SK-N-SH (cell line): ENCODE data around the gene GSTT2.

Source experiments
- EZH2phosphoT487 ChIP-seq: fragments of 200-600 bp; sonication (generic); IDR thresholded peaks from 2 replicates; pipeline ENCODE4 v1.6.1; 2017; ENCODE audit warnings: low read depth, mixed run types, mild to moderate bottlenecking, antibody characterized with exemption, moderate library complexity, borderline replicate concordance
- MXI1 ChIP-seq: IDR thresholded peaks from 2 replicates; pipeline ENCODE4 v1.6.1; 2012; ENCODE audit warnings: mild to moderate bottlenecking, low read depth, low read length, improper control_type of control experiment
- POLR2AphosphoS5 ChIP-seq: IDR thresholded peaks from 2 replicates; pipeline ENCODE4 v1.6.1; 2012; ENCODE audit warnings: low read depth, low read length
- RAD21 ChIP-seq: IDR thresholded peaks from 2 replicates; pipeline ENCODE4 v1.6.1; 2012; ENCODE audit warnings: mild to moderate bottlenecking, low read length
- REST ChIP-seq: IDR thresholded peaks from 2 replicates; pipeline ENCODE4 v1.6.1; 2012; ENCODE audit warnings: mild to moderate bottlenecking, low read depth, low read length, moderate library complexity
- RFX5 ChIP-seq: IDR thresholded peaks from 2 replicates; pipeline ENCODE4 v1.6.1; 2012; ENCODE audit warnings: mild to moderate bottlenecking, improper control_type of control experiment, low read length
- SIN3A ChIP-seq: IDR thresholded peaks from 2 replicates; pipeline ENCODE4 v1.6.1; 2012; ENCODE audit warnings: low read depth, mild to moderate bottlenecking, low read length, moderate library complexity, borderline replicate concordance
- SMC3 ChIP-seq: IDR thresholded peaks from 2 replicates; pipeline ENCODE4 v1.6.1; 2012; ENCODE audit warnings: low read depth, low read length, improper control_type of control experiment
- YY1 ChIP-seq: IDR thresholded peaks from 2 replicates; pipeline ENCODE4 v1.4.0; 2012; ENCODE audit warnings: low read depth, mild to moderate bottlenecking
- ZBTB33 ChIP-seq: IDR thresholded peaks from 2 replicates; pipeline ENCODE4 v1.4.0; 2012; ENCODE audit warnings: low read depth, borderline replicate concordance
- TF ChIP-seq, protein P1 (sequence below): fragments of 200-600 bp; sonication (generic); IDR thresholded peaks from 2 replicates; pipeline ENCODE4 v1.6.1; 2017; ENCODE audit warnings: antibody characterized with exemption, mild to moderate bottlenecking, moderate library complexity
- TF ChIP-seq, protein P2 (sequence below): fragments of 150-350 bp; IDR thresholded peaks from 2 replicates; pipeline ENCODE4 v1.6.1; 2016; ENCODE audit warnings: mild to moderate bottlenecking, low read depth, low read length
- TF ChIP-seq, protein P3 (sequence below): IDR thresholded peaks from 2 replicates; pipeline ENCODE4 v1.4.0; 2012; ENCODE audit warnings: low read depth

DNA sequence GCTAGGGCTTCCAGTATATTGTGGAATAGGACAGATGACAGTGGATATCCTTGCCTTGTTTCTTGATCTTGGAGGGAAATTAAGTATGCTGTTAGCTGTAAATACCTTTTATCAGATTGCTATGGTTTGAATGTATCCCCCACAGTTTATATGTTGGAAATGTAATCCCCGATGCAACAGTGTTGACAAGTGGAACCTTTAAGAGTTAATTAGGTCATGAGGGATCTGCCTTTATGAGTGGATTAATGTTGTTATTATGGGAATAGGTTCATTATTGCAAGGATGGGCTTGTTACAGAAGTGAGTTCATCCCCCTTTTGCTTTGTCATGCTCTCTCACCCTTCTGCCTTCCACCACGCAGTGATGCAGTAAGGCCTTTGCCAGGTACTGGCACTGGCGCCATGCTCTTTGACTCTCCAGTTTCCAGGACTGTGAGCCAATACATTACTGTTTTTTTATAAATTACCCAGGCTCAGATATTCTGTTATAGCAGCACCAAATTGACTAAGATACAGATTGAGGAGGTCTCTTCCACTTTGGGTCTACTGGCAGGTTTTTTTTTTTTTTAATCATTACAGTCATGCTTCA, 47.5 kb downstream of the GSTT2 start:
- TF ChIP-seq YY1 (no peak), MXI1 (no peak), SMC3 (no peak), RAD21 (no peak), EZH2phosphoT487 (no peak), RFX5 (no peak), POLR2AphosphoS5 (no peak), REST (no peak), ZBTB33 (no peak), SIN3A (no peak)
- TF ChIP-seq, protein P1, sequence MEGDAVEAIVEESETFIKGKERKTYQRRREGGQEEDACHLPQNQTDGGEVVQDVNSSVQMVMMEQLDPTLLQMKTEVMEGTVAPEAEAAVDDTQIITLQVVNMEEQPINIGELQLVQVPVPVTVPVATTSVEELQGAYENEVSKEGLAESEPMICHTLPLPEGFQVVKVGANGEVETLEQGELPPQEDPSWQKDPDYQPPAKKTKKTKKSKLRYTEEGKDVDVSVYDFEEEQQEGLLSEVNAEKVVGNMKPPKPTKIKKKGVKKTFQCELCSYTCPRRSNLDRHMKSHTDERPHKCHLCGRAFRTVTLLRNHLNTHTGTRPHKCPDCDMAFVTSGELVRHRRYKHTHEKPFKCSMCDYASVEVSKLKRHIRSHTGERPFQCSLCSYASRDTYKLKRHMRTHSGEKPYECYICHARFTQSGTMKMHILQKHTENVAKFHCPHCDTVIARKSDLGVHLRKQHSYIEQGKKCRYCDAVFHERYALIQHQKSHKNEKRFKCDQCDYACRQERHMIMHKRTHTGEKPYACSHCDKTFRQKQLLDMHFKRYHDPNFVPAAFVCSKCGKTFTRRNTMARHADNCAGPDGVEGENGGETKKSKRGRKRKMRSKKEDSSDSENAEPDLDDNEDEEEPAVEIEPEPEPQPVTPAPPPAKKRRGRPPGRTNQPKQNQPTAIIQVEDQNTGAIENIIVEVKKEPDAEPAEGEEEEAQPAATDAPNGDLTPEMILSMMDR = no peak
- TF ChIP-seq, protein P2, sequence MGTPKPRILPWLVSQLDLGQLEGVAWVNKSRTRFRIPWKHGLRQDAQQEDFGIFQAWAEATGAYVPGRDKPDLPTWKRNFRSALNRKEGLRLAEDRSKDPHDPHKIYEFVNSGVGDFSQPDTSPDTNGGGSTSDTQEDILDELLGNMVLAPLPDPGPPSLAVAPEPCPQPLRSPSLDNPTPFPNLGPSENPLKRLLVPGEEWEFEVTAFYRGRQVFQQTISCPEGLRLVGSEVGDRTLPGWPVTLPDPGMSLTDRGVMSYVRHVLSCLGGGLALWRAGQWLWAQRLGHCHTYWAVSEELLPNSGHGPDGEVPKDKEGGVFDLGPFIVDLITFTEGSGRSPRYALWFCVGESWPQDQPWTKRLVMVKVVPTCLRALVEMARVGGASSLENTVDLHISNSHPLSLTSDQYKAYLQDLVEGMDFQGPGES = no peak
- TF ChIP-seq, protein P3, sequence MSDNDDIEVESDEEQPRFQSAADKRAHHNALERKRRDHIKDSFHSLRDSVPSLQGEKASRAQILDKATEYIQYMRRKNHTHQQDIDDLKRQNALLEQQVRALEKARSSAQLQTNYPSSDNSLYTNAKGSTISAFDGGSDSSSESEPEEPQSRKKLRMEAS = no peak
